AG10803 (cell line): Measurements from ENCODE around the gene CYP19A1.

Source experiments
- DNase-seq: peaks from one replicate; pipeline ENCODE4 v3.0.0; 2010; ENCODE audit warnings: low read depth
- H3K4me3 ChIP-seq: 2 replicates; pipeline ENCODE4 v1.5.1; 2011; ENCODE audit warnings: mild to moderate bottlenecking, low read length, control low read depth
- TF ChIP-seq, protein P1 (sequence below): conservative IDR thresholded peaks from 2 replicates; pipeline ENCODE4 v1.5.1; 2011; ENCODE audit warnings: mild to moderate bottlenecking, low read length, control low read depth, inconsistent platforms

Gene CYP19A1

DNA sequence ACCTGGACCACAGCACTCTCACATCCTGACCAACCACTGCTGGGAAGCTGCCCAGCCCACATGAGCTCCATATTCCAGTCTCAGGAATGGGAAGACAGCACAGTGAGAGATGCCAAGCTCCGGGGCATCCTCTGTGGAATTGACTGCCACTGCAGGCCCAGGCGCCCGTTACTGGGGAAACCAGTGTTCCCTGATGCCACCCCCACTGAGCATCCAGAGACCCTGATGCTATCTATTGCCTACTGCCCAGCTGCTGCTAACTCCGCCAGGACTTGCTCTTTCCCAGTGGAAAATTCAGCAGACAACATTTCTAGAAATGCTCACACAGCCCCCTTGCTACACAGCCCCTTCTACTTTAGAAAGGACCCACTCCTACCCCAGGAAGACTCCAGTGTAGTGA, 57.6 kb downstream of the CYP19A1 start:
- no peak overlapping the region for H3K4me3 ChIP-seq
- TF ChIP-seq, protein P1, sequence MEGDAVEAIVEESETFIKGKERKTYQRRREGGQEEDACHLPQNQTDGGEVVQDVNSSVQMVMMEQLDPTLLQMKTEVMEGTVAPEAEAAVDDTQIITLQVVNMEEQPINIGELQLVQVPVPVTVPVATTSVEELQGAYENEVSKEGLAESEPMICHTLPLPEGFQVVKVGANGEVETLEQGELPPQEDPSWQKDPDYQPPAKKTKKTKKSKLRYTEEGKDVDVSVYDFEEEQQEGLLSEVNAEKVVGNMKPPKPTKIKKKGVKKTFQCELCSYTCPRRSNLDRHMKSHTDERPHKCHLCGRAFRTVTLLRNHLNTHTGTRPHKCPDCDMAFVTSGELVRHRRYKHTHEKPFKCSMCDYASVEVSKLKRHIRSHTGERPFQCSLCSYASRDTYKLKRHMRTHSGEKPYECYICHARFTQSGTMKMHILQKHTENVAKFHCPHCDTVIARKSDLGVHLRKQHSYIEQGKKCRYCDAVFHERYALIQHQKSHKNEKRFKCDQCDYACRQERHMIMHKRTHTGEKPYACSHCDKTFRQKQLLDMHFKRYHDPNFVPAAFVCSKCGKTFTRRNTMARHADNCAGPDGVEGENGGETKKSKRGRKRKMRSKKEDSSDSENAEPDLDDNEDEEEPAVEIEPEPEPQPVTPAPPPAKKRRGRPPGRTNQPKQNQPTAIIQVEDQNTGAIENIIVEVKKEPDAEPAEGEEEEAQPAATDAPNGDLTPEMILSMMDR, result no peak
- DNase-seq, result no peak

DNA sequence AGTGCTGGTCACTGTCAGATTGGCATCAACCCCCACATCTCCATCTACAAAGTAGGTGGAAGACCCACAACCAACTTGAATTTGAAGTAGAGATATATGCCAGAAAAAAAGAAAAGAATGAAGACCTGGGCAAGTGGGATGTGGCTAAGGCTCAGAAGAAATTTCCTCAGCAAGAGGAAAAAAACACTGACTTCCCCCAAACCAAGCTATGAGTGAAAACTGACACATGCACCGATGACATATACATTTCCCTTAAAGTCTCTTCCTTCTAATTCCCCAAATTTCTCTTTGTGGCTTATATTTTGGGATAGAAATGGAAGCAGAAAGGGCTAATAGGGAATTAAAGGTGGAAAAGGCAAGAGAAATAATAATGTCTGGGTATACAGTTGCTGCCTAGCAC, 59.0 kb downstream of the CYP19A1 start:
- H3K4me3 ChIP-seq, result no peak overlapping the region
- DNase-seq, result no peak
- TF ChIP-seq, protein P1, result no peak

DNA sequence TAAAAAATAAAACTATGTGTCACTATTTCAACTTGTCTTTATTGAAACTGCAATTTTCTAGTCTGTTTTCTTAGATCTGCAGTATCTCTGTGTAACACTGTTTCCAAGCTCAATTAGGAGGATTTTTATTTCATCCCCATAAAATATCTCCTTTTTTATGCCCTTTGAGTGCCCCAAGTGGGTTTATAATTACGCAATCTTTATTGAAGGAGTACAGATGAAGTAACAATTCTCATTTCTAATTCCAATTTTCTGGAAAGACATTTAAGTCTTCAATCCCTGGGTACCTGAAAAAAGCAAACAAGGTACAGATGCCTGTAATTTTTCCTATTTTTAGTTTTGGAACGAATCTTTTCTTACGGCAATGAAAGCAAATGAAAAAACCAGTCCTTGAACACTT, 61.3 kb downstream of the CYP19A1 start:
- TF ChIP-seq, protein P1, result no peak
- no peak overlapping the region for H3K4me3 ChIP-seq

DNA sequence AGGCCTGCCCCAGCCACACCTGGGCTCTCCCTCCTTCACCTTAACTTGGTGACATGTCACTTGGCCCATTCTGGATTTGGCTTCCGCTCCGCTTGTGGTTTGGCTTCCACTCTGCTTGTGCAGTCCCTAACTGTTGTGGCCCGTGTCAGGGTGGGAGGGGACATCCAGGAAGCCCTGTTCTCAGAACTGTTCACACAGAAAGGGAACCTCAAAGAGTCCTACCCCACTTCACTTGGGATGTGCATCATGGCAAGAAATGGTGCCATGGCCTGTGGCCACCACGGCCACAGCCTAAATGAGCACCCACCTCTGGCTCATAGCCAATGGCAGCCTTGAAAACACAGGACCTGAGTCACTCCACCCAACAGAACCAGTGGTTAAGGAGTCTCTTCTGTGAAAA, 63.4 kb downstream of the CYP19A1 start:
- no peak overlapping the region for H3K4me3 ChIP-seq
- DNase-seq, result no peak
- TF ChIP-seq, protein P1, result no peak

More for the DNA sequence above, 61.3 kb downstream of the CYP19A1 start:
- no peak for DNase-seq

DNA sequence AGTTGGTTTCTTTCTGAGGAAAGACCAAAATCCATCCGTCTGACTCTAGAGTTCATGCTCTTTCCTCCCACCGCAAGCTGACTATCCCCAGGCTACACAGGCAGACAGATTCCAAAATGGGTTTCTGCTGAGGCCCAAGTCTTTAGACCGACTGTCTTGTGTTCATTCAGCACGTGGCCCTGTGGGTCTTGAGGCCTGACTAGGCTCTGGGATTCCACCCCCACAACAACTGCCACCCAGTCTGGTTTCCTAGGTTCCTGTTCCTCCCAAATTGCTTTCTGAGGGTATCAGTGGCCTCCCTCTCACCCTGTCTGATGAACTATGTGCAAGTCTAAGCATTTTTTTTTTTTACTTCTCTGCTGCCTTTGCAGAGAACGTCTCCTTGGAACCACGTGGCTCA, 67.7 kb downstream of the CYP19A1 start:
- DNase-seq, result no peak
- TF ChIP-seq, protein P1, result no peak
- no peak overlapping the region for H3K4me3 ChIP-seq

DNA sequence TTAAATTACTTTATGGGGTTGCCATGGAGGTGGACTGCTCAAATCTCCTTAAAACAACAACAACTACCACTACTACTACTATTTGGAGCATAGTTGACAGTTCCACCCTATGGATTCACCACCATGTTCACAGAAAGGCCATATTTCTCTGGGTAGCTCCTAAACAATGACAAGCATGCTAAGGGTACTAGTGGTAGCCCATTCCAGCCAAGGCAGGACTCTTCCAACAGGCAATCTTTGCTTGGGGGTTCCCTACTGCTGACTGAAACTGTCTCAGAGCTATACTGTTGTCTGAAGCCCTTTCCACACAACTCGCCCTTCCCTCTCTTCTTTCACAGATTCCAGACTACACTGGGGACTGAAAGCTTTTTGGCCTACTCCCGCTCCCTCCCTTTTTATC, 68.9 kb downstream of the CYP19A1 start:
- TF ChIP-seq, protein P1, result no peak
- no peak for DNase-seq
- H3K4me3 ChIP-seq, result no peak overlapping the region

DNA sequence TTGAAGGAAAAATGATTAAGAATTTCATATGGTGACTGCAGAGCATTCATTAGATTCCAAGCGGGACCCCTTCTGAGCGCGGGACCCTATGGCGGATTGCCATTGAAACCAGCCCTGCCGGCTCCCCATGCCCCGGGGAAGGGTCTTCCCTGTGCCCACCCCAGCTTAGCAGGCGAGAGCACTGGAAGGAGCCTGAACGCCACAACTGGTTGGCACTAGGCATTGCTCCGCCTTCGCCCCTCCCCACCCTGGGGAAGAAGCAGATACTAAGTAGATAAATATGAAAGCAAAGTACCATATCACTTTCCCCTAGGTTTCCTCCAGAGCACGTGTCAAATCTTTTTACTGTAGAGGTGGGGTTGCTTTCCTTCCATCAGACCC, 70.7 kb downstream of the CYP19A1 start:
- DNase-seq, result no peak
- TF ChIP-seq, protein P1, result no peak
- H3K4me3 ChIP-seq, result peak overlapping the region; percentile 57
